Measurements from ENCODE around the gene ZBTB39.
A peak's percentile ranks its signal among the peaks of the same experiment; 100 is the strongest.
"Not testable (repeated sequence)": the region's sequence is repeated elsewhere in the genome, so short reads cannot be mapped to it uniquely, and the experiment has no call there.

Gene ZBTB39

DNA sequence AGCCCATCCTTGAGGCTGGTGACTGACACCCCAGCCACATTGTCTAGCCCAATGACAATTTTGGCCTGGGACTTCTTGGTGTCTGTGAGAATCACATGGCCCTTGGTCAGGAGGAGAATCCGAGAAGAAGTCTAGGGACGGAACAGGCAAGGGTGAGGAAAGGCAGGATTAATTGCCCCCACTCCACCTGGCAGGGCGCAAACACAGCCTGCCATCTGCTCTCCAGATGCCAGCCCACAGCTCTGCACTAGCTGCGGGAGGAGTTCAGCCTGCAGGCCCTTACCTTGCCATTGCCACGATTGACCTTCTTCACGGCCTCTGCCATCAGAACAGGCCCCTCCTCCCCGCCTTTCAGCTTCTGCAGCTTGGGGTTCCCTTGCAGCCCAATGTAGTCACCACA, 23.1 kb upstream of the ZBTB39 start:
- DNase-seq: no peak

GRCh38 chr12:57027805-57028153, 21.4 kb upstream of the ZBTB39 start:
- DNase-seq: no peak

- no peak for DNase-seq
Observed at GRCh38 chr12:57027011-57027804, 20.9 kb upstream of the ZBTB39 start.

DNA sequence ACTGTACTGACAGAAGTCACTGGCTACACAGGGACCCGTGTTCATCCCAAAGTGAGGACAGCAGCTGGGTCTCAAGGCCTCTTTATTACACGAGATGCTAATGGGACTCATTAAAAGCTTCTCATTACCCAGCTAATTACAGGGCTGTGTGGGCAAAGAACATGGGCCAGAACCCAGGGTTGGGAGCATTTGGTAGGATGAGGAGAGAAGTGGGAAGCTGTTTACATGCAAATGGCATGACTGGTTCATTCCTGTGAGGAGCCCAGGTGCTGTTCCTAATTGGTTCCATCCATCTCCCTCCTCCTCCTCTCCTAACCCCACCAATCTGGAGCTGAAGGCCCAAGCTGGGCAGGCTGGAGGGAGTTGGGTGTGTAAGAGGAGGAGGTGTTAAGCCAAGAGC, 18.9 kb upstream of the ZBTB39 start:
- no peak for DNase-seq

DNA sequence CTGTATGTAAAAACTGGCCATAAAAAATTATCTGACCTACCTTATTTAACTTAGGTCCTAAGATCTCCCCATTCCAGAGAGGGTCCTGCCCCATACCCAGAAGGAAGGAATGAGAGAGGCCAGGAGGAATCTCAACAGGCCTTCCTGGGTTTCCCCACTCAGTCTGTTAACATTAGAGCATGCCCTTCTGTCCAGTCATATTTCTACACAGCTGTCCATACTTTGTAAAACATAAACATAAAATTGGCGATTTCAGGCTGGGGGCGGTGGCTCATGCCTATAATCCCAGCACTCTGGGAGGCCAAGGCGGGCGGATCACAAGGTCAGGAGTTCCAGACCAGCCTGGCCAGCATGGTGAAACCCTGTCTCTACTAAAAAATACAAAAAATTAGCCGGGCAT, 16.0 kb upstream of the ZBTB39 start:
- not testable (repeated sequence) for DNase-seq

DNA sequence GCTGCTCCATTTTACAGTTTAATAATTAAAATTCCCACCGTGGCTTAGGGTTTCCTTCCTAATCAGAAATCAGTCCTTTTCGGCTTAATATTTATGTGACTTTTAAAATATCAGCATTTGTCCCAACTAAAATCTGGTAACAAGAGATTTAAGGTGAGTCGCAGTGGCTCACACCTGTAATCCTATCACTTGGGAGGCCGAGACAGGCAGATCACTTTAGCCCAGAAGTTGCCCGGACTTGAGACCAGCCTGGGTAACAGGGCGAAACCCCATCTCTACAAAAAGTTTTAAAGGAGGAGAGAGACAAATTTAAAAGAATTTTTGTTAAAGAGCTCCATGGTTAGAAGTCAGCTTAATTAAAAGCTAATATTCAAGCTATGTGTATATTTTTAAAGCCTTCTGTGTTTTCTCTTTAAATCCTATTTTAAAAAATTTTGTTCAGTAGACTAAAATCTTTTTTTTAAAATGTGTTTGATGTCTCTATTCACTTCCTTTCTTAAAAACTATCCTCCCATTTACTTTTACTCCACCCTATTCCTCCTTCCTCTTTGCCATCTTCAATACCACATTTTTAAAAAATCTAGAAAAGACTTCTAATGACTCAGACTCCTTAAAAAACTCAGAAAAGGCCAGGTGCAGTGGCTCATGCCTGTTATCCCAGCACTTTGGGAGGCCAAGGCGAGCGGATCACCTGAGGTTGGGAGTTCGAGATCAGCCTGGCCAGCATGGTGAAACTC, 13.8 kb upstream of the ZBTB39 start:
- DNase-seq: no peak

GRCh38 chr12:57018906-57019305, 12.6 kb upstream of the ZBTB39 start:
- no peak for DNase-seq

GRCh38 chr12:57018353-57018752, 12.0 kb upstream of the ZBTB39 start:
- not testable (repeated sequence) for DNase-seq

- DNase-seq: no peak
Observed at GRCh38 chr12:57016348-57016747, 10.0 kb upstream of the ZBTB39 start, which contains the start of gene TAC3. Gene TAC3 (minus strand): TSS chr12:57016529. CDS start chr12:57015797, 732 bp downstream.

DNA sequence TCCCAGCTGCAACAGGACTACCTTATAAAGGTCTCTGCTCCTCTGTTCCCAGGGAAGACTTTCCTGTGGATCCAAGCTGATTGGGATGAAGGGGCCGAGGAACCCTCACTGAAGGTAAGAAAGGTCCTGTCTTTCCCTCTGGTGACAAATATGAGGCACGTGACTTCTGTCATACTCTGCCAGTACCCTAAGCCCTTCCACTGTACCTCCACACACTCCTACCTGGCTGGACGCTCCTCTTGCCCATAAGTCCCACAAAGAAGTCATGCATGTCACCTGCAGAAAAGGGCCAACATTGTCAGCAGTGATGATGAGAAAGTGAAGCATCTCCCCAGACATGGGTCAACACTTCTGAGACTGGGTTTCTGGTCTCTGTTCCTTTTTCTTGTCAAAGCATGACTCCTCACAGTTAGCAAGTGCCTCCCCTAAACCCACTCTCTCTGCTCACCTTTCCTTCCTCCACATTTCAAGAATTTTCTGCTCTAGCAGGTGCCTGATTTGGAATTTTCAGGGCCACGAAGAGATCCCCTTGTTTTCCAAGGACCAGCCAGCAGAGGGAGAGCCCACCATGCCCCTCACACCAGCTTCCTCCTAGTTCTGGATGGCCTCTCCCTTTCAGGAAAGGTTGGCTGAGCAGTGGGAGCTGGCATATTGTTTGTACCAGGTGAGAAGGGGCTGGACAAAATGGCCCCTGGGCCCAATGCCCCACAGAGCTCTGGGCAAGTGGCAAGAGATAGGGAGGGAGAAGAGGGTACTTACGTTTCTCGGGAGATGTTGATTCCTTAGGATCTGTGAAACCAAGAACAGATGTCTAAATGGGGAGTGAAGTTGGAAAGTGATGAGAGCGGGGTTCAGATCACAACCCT, 6.5 kb upstream of the ZBTB39 start:
- DNase-seq: no peak

GRCh38 chr12:57011438-57012424, 5.4 kb upstream of the ZBTB39 start:
- DNase-seq: peak; percentile 38

GRCh38 chr12:57010627-57011247, 4.4 kb upstream of the ZBTB39 start:
- DNase-seq: no peak

DNA sequence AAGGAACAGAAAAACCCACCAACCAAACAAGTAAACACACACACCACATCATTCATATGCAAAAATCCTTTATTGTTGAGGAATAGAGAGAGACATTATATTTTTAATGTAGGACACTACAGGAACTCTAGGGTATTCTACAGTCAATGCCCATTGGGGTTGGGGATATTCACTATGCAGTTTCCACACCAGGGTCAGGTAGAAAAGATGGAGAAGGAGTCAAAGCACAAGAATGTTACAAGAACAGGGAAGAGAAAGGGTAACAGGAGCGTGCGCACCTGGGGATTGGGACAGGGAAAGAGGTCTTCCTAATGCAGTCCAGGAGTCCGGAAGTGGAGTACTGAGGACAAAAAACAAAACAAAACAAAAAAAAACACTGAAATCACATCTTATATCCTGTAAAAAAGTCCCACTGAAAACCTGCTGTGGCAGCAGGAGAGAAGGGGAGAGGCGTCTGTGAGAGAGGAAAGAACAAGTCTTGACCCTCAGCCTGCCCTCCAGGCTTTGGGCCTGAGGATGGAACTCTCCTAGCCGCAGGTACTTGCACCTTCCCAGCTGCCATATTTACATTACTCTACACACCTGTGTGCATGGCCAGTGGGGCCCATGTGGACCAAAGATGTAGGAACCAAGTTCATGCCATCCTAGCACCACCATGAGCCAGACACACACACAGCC, 3.7 kb upstream of the ZBTB39 start:
- DNase-seq: no peak

DNA sequence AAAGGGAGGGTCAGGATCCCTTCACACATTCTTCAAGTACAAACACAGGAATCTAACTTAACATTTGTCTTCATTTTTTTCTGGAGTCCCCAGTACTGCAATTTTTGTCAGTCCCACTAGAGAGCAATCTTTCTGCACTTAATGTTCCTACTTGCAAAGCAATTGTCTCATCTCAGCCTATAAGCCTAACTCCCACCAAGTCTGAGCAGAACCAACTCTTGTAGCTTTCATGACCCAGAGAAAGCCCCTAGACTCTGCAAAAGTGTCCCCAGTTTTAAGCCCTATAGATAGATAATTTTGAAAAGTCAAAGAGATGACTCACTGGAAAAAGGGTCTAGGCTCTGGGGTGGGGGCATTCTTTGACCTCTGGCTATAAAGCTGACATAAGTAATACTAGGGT, 1.8 kb upstream of the ZBTB39 start:
- peak; percentile 73 for DNase-seq

DNA sequence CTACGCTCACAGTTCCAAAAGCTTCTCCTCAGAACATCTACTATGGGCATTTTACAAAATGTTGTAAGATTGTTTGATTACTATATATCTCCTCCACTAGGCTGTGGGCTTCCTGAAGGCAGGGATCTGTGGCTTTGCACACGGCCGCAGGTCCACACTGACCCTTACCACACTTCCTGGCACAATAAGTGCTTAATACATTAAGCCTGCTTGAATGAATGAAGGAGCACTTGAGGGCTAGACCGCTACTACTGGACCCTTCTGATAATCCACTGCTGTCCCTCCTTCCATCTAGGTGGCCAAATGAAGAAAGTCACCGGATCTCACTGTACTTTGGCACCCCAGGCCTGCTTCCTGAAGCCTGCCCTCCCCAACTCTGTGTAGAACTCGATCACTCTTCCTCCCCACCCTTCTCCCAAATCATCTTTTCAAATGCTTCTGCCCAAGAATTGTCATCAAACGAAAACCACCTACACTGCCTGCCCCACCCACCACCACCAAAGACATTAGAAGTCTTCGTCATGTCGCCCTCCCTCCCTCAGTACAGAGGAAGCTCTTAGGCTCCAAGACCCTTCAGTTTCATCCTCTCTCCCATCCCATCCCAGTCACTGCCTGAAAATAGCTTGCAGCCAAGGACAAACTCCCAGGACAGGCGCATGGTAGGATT, 596 bp upstream of the ZBTB39 start:
- peak; percentile 14 for DNase-seq

- DNase-seq: no peak
Observed at GRCh38 chr12:57004651-57005050, 1.7 kb downstream of the ZBTB39 start.

GRCh38 chr12:57003395-57003794, 3.0 kb downstream of the ZBTB39 start:
- DNase-seq: no peak

DNA sequence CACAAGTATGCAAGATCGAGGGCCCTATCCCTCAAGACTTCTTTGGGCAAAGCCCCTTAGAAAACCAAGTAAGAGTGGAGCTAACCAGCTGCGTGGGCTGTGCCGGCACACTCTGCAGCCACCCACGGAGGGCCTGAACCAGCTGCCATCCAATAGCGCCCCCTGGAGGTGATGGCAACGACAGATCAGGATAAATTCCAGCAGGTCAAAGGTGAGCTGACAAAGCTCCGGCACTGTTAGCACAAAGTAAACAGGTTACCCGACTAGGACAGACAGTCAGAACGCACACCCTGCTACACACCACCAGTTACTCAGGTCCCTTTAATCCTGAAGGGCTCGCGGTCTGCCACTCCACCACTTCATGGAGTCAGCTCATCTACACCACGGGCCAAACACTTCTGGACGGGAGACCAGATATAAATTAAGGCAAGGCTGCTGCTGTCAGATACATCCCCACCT, 4.9 kb downstream of the ZBTB39 start:
- peak; percentile 78 for DNase-seq

- no peak for DNase-seq
Observed at GRCh38 chr12:57000393-57000792, 6.0 kb downstream of the ZBTB39 start.

DNA sequence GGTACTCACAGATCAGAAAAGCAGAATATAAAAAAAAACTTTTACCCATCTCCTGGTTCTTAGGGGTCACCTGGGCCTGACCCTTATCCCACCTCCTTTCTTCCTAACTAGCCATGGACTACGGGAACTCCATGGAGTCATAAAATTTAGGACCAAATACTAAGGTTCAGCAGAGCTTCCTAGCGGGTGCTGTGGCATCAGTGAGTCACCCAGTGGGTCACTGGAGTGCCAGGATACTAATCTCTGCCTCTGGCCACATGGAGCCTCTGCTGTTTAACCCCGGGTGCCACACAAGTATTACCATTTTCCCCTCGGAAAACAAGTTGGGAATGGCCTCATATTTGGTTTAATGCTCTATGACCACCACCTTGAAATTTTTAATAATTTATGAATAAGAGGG, 6.9 kb downstream of the ZBTB39 start:
- no peak for DNase-seq
